Activated naive CD4-positive, alpha-beta T cell treated with anti-CD3 and anti-CD28 coated beads, Interleukin-2, amount 50 U/mL, for 72 hours (primary cell): ENCODE results near the gene PARP2. TPM values are rescaled to one million over a fixed set of nuclear protein-coding genes. Genes with fewer than 3 reads are reported as not detected.
"Not testable (repeated sequence)": the region's sequence is repeated elsewhere in the genome, so short reads cannot be mapped to it uniquely, and the experiment has no call there.

Experiments used
- ATAC-seq, 2 donors: fragments of 150-1000 bp; cut with Tn5 transposase; 2 replicates each; pipeline ENCODE4 v1.10.0; 2021; ENCODE audit warnings: mild to moderate bottlenecking in 2 of 2, moderate library complexity in 2 of 2
- DNase-seq, 2 donors: peaks; one replicate each; pipeline ENCODE4 v3.0.0; 2021 to 2022; ENCODE audit warnings: low spot score in 2 of 2
- H3K27ac Mint-ChIP-seq, 2 donors: one replicate each; pipeline ENCODE4 v1.8.0; 2022; ENCODE audit warnings: mild to moderate bottlenecking in 2 of 2, mixed read lengths in 2 of 2
- H3K36me3 Mint-ChIP-seq, 2 donors: one replicate each; pipeline ENCODE4 v1.8.0; 2022; ENCODE audit warnings: mixed read lengths in 2 of 2
- H3K9me3 Mint-ChIP-seq, 2 donors: one replicate each; pipeline ENCODE4 v1.8.0; 2022; ENCODE audit warnings: mixed read lengths in 2 of 2
- total RNA-seq, 2 donors: library from RNA; stranded (reverse); gene quantifications; one replicate each; pipeline ENCODE4 v1.2.3, GENCODE V29; 2022

Gene PARP2
- total RNA-seq, 2 donors from 2014 or later = 45.9 to 121 TPM

DNA sequence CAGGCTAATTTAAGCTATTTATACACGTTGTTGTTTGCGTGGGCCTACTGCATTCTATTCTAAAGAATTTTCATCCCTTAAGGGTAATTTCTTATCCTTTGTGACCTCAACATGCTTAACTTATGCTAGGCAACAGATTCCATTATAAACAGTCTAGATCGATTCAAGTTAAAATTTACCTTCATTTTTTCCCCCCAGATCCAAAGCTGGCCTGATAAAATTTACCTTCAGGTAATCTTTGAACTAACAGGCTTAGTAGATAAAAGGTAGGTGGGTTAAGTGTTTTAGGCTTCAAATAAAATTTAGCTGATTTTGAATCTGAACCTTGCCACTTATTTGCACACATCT, 10.0 kb upstream of the PARP2 start:
- Mint-ChIP-seq H3K36me3 (peaks cover 9 to 30% of the 10 kb centered on the region in 2 donors), H3K9me3 (no peaks in the 10 kb centered on the region), H3K27ac (peak overlapping the region; percentile 94 to 95)
- no peak for ATAC-seq
- DNase-seq = no peak

DNA sequence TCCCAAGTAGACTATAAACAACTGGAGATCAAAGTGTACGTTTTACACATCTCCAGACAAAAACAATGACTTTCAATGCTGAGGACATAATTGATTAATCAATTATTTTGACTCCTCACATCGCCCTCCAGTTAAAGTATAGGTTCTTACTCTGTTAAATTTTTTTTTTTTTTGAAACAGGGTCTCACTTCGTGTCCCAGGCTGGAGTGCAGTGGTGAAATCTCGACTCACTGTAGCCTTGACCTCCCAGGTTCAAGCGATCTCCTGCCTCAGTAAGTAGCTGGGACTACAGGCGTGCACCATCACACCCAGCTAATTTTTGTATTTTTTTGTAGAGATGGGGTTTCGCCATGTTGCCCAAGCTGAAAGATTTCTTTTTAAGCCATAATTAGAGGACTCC, 9.4 kb upstream of the PARP2 start:
- DNase-seq (no peak), ATAC-seq (no peak)
- H3K36me3 Mint-ChIP-seq = peaks cover 9 to 30% of the 10 kb centered on the region in 2 donors
- H3K9me3 Mint-ChIP-seq = no peaks in the 10 kb centered on the region
- peak overlapping the region in 1 of 2 donors; percentile 94 for H3K27ac Mint-ChIP-seq

DNA sequence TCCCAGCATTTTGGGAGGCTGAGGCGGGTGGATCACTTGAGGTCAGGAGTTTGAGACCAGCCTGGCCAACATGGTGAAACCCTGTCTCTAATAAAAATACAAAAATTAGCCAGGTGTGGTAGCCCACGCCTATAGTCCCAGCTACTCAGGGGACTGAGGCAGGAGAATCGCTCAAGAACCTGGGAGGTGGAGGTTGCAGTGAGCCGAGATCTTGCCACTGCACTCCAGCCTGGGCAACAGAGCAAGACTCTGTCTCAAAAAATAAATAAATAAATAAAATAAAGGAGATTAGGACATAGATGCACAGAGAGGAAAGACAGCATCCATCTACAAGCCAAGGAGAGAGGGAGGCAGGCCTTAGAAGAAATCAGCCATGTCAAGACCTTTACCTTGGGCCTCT, 2.4 kb upstream of the PARP2 start:
- not testable (repeated sequence) for ATAC-seq, H3K27ac Mint-ChIP-seq, H3K9me3 Mint-ChIP-seq, DNase-seq
- peaks cover 4 to 18% of the 10 kb centered on the region in 2 donors for H3K36me3 Mint-ChIP-seq

DNA sequence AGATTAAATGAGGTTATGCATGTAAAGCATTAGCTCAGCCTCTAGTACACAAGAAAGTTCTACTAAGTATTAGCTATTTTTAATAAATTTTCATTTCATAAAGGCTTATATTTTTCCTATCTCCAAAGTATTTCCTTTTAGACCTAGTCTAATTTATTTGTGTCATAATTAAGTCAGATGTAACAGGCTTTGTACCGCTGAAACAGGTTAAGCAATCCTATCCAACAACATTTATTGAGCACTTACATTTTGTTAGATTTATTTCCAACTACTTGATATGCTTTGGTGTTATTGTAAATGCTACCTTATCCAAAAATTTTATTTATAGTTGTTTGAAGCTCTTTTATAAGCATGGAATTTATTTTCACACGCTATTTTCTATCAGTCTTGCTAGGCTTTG, 1.8 kb upstream of the PARP2 start:
- H3K27ac Mint-ChIP-seq = peak overlapping the region; percentile 91 to 95
- H3K36me3 Mint-ChIP-seq = peaks cover 8 to 18% of the 10 kb centered on the region in 2 donors
- DNase-seq (no peak), ATAC-seq (no peak)
- no peaks in the 10 kb centered on the region for H3K9me3 Mint-ChIP-seq

DNA sequence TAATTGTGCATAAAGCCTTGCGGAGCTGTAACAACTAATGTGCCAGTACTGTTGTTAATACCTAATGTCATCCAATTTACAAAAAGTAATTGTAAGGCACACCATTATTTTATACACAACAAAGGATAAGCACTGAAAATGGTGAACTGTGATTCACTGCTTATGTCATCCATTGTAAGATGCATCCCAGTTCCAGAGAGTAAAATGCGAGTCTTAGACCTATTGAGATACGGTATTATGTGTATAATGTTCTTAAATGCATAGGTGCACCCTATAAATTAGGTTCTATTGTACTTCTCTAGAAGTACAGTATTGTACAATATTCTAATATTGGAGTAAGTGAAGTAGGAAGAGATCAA, 406 bp downstream of the PARP2 start:
- Mint-ChIP-seq H3K9me3 (no peaks in the 10 kb centered on the region), H3K36me3 (peaks cover 18% of the 10 kb centered on the region in 2 donors), H3K27ac (peak overlapping the region; percentile 91 to 95)
- ATAC-seq (no peak), DNase-seq (no peak)

DNA sequence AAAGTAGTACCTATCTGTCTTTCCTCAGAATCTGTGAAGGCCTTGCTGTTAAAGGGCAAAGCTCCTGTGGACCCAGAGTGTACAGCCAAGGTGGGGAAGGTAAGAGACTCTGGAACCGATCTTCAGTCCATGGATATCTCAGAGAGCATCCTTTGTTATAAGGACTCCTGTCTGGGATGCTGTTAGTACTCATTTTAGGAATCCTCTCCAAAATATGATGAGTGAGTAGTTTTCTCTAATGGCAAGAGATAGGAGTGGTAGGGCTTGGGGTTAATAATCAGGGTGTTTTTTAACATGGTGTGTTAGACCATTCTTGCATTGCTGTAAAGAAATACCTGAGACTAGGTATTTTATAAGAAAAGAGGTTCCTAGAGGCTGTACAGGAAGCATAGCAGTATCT, 1.9 kb downstream of the PARP2 start:
- no peak for DNase-seq
- no peak for ATAC-seq
- H3K27ac Mint-ChIP-seq = peak overlapping the region in 1 of 2 donors; percentile 91
- H3K36me3 Mint-ChIP-seq = peaks cover 18 to 28% of the 10 kb centered on the region in 2 donors
- no peaks in the 10 kb centered on the region for H3K9me3 Mint-ChIP-seq

DNA sequence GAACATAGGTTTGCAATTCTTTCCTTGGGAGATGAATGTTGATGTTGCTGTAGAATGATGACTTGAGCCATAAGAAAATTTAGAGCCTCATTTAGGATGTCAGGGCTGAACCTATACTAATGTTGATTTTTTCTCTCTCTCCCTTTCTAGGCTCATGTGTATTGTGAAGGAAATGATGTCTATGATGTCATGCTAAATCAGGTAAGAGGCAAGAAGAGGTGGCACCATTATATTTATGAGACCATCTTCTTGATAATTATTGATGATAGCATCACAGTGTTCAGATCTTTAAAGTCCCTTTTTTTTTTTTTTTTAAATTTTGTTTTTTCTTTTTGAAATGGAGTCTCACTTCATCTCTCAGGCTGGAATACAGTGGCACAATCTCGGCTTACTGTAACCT, 3.3 kb downstream of the PARP2 start:
- ATAC-seq (no peak), DNase-seq (no peak)
- Mint-ChIP-seq H3K36me3 (peaks cover 18 to 33% of the 10 kb centered on the region in 2 donors), H3K27ac (no peak overlapping the region), H3K9me3 (no peaks in the 10 kb centered on the region)

DNA sequence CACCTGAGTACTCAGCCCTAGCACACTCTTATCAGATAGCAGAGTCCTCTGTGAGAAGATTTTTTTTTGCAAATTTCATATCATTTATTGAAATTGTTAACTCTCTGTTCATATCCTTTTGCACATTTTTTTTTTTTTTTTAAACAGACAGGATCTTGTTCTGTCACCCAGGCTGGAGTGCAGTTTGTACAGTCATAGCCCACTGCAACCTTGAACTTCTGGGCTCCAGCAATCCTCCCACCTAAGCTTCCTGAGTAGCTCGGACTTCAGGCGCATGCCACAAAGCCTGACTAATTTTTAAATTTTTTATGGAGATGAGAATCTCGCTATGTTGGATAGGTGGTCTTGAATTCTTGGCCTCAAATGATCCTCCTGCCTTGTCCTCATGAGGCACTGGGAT, 4.3 kb downstream of the PARP2 start:
- Mint-ChIP-seq H3K36me3 (peaks cover 18 to 38% of the 10 kb centered on the region in 2 donors), H3K27ac (no peak overlapping the region), H3K9me3 (no peaks in the 10 kb centered on the region)
- ATAC-seq (no peak), DNase-seq (no peak)

DNA sequence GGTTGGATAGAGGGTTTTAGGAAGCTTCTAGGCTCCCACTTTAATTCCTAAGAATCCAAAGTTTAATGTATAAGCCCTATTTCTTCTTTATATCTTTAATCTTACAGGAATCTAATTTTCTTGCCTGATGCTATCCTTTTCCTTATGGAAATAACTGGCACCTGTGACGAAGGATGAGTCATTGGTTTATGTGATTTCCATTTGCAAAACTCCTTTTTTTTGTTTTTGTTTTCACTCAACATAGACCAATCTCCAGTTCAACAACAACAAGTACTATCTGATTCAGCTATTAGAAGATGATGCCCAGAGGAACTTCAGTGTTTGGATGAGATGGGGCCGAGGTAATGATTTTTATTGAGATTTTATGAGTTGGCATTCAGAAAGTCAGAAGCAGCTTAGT, 6.8 kb downstream of the PARP2 start:
- no peaks in the 10 kb centered on the region for H3K9me3 Mint-ChIP-seq
- no peak for DNase-seq
- peaks cover 6 to 46% of the 10 kb centered on the region in 2 donors for H3K36me3 Mint-ChIP-seq
- H3K27ac Mint-ChIP-seq = peak overlapping the region in 1 of 2 donors; percentile 24
- ATAC-seq = no peak

DNA sequence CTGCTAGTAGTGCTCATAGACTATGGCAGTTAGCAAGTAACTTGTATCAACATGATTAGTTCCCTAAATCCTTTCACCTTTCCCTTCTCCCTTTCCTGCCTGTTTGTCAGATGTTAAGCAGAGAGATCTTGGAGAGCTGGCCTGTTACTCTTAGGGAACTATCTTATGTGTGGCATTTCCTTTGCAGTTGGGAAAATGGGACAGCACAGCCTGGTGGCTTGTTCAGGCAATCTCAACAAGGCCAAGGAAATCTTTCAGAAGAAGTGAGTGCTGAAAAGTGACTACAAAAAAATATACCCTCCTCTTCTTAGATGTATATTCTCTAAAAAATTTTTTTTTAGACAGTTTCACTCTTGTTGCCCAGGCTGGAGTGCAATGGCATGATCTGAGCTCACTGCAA, 7.4 kb downstream of the PARP2 start:
- peaks cover under 1 to 50% of the 10 kb centered on the region in 2 donors for H3K36me3 Mint-ChIP-seq
- ATAC-seq (no peak), DNase-seq (no peak)
- no peak overlapping the region for H3K27ac Mint-ChIP-seq
- H3K9me3 Mint-ChIP-seq = no peaks in the 10 kb centered on the region

DNA sequence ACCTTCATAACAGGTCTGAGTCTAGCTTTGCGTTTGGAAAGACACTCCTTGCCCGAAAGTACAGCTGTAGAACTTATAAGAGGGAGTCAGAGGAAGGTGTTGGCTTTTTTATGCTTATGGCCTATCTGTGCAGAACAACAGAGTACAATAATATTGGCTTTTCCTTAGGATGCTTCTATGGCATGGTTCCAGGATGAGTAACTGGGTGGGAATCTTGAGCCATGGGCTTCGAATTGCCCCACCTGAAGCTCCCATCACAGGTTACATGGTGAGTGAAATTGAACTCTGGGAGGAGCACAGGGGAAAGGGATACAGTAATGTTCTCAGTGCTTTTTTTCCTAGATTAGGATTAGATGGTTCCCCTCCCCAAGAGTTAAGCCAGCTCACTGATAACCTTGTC, 13.0 kb downstream of the PARP2 start:
- ATAC-seq = no peak
- no peaks in the 10 kb centered on the region for H3K9me3 Mint-ChIP-seq
- H3K36me3 Mint-ChIP-seq = peaks cover 4 to 63% of the 10 kb centered on the region in 2 donors

DNA sequence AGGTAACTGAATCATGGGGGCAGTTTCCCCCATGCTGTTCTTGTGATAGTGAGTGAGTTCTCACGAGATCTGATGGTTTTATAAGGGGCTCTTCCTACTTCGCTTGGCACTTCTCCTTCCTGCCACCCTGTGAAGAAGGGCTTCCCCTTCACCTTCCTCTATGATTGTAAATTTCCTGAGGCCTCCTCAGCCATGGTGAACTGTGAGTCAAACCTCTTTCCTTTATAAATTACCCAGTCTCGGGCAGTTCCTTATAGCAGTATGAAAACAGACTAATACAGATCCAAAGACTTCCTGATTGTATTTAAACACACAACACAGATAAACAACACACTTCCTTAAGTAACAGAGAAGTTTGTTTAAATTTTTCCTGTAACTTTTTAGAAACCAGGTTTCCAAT, 15.0 kb downstream of the PARP2 start:
- Mint-ChIP-seq H3K27ac (peak overlapping the region; percentile 15 to 52), H3K36me3 (peaks cover 4 to 58% of the 10 kb centered on the region in 2 donors)
- not testable (repeated sequence) for DNase-seq, H3K9me3 Mint-ChIP-seq
- ATAC-seq = peak in 1 of 2 donors; percentile 28

More for the DNA sequence above, 13.0 kb downstream of the PARP2 start:
- DNase-seq = no peak
- no peak overlapping the region for H3K27ac Mint-ChIP-seq

DNA sequence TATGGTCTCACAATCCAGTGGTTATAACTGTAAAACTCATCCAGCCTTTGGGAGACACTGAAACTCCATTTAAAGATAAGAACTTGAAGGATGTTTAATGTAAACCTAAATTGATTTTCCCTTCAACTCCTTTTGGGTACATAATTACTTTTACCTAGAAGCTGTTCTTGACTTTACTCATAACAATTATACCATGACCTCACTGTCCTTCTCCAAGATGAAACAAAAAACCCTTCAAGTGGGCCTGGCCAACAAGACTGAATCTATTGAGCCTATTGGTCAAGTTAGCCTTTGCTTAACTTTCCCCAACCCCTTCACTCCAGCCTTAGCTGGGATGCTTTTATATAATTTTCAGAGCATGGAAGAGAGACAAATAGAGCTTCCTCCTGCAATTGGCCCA, 22.5 kb downstream of the PARP2 start:
- Mint-ChIP-seq H3K27ac (peak overlapping the region in 1 of 2 donors; percentile 22), H3K9me3 (peaks cover 0 to 4% of the 10 kb centered on the region in 2 donors), H3K36me3 (peaks cover 9 to 48% of the 10 kb centered on the region in 2 donors)
- DNase-seq (no peak), ATAC-seq (peak in 1 of 2 donors; percentile 23)

DNA sequence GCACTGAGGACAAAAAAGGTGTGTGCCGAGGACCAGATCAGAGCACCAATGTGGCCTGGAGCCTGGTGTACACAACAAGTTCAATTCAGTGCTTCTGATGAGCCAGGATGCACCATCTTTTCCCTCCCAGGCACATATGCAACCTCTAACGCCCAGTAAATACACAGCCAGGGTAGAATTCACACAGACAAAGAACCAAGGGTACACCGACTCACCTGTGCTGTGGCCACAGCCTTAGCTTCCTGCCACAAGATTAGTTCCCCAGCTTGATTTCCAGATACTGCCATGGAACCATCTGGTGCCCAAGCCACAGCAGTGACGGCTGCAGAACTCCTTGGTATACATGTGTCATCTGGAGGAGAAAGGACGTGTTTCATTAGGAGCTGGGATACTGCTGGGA, 29.4 kb downstream of the PARP2 start:
- Mint-ChIP-seq H3K27ac (peak overlapping the region in 1 of 2 donors; percentile 66), H3K9me3 (peaks cover 0 to 3% of the 10 kb centered on the region in 2 donors), H3K36me3 (peaks cover 22 to 34% of the 10 kb centered on the region in 2 donors)
- ATAC-seq (no peak), DNase-seq (no peak)

DNA sequence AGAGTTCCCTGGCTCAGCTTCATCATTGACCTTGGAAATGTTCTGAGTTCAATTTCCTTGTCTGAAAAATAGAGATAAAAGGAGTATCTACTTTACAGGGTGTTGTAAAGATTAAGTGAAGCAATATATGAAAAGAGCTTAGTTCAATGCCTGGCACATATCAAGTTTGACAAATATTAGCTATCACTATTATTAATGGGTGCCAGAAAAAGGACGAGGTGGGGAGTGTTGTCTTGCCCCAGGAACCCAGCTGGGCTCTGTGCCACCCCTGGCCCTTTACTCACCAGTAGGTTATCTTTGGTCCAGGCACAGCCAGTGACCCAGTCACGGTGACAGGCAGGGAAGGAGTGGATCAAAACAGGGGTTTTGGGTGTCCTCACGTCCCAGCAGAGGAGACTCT, 32.0 kb downstream of the PARP2 start:
- peaks cover 11 to 23% of the 10 kb centered on the region in 2 donors for H3K36me3 Mint-ChIP-seq
- H3K27ac Mint-ChIP-seq = peak overlapping the region in 1 of 2 donors; percentile 70

DNA sequence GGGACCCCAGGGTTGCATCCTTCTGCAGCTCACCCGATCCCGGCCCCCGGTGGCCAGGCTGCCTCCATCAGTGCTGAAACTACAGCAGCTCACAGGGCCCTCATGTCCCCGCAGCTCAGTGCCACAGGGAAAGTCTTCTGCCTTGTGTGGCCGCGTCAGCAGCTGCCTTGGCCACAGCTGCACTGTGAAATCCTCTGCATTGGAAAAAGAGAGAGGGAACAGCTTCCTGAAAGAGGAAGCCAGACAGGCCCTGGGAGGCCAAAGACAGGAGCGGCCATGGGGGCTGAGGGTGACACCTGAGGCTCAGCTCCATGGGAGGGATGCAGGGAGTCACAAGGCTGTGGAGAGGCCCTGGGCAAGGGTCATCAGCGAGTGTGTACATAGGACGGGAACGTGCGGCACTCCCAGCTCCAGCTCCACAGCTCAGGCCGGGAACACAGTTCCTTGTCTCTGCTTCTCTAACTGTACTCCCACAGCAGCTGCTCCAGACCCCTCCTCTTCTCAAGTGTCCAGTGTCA, 32.7 kb downstream of the PARP2 start:
- no peak for ATAC-seq
- Mint-ChIP-seq H3K36me3 (peaks cover 11 to 23% of the 10 kb centered on the region in 2 donors), H3K9me3 (no peaks in the 10 kb centered on the region)

More for the DNA sequence above, 32.0 kb downstream of the PARP2 start:
- DNase-seq (no peak), ATAC-seq (no peak)
- no peaks in the 10 kb centered on the region for H3K9me3 Mint-ChIP-seq

DNA sequence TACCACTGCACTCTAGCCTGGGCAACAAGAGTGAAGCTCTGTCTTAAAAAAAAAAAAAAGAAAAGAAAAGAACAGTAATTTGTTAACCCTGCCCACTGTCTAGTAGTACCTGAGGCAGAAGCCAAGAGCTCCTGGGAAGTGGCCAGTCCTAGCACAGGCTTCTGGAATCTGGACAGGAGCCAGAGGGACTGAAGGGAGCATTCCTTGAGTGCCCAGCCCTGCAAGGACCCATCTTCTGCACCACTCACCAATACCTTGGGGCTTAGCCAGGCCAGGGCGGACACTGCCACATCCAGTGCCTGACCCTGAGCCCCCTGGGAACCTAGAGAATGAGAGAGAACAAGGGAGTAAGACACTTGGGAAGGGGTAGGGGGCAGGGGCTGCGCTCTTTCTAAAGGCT, 33.7 kb downstream of the PARP2 start:
- ATAC-seq = no peak
- H3K27ac Mint-ChIP-seq = peak overlapping the region; percentile 30 to 74
- H3K9me3 Mint-ChIP-seq = no peaks in the 10 kb centered on the region
- DNase-seq = no peak
- peaks cover 5 to 18% of the 10 kb centered on the region in 2 donors for H3K36me3 Mint-ChIP-seq

More for the DNA sequence above, 32.7 kb downstream of the PARP2 start:
- no peak for DNase-seq
- peak overlapping the region in 1 of 2 donors; percentile 79 for H3K27ac Mint-ChIP-seq

DNA sequence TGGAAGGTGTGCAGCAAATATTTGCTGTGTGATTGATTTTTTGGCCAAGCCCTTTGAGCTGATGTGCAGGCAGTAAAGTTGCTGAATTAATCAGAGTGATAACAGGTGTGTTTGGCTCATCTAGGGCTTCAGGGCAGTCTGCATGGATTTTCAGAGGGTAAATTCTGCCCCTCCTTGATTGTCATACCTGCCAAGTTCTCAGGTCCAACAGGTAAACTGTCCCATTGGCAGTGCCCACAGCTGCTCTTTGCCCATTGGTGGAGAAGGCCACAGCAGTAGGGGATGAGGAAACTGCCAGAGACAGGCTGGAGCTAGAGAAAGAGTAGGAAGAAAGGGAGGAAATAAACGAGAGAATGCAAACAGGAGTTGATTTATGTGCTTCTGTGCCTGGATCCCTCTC, 36.3 kb downstream of the PARP2 start:
- ATAC-seq = no peak
- no peaks in the 10 kb centered on the region for H3K9me3 Mint-ChIP-seq
- H3K36me3 Mint-ChIP-seq = peaks cover 5 to 23% of the 10 kb centered on the region in 2 donors
- DNase-seq = no peak
- peak overlapping the region; percentile 18 to 32 for H3K27ac Mint-ChIP-seq
